K562 (cell line): ENCODE measurements around the gene TNFRSF6B. TPM values are rescaled to one million over a fixed set of nuclear protein-coding genes. Genes with fewer than 3 reads are reported as not detected.
A peak's percentile ranks its signal among the peaks of the same experiment; 100 is the strongest.

ENCODE experiments used
- BRD9 ChIP-seq: fragments of 450-650 bp; IDR thresholded peaks from 2 replicates; pipeline ENCODE4 v1.6.1; 2018; ENCODE audit warnings: low read depth; ENCODE audit not compliant: partially characterized antibody
- CREB3L1 ChIP-seq: fragments of 450-650 bp; IDR thresholded peaks from 2 replicates; pipeline ENCODE4 v1.6.1; 2014; ENCODE audit warnings: low read depth, mild to moderate bottlenecking, moderate library complexity, borderline replicate concordance
- ERF ChIP-seq: fragments of 450-650 bp; formaldehyde crosslinking; IDR thresholded peaks from 2 replicates; pipeline ENCODE4 v1.4.0; 2020; ENCODE audit warnings: mild to moderate bottlenecking, mixed read lengths
- ETV1 ChIP-seq: fragments of 450-650 bp; conservative IDR thresholded peaks from 2 replicates; pipeline ENCODE4 v1.6.1; 2016; ENCODE audit warnings: missing genetic modification characterization, control low read depth, low read depth, missing compliant biosample characterization
- GMEB1 ChIP-seq: fragments of 250-450 bp; sonication (Bioruptor Pico); IDR thresholded peaks from 2 replicates; pipeline ENCODE4 v1.4.0; 2020; ENCODE audit warnings: mild to moderate bottlenecking
- KDM5B ChIP-seq: fragments of 200-600 bp; sonication (generic); IDR thresholded peaks from 2 replicates; pipeline ENCODE4 v1.6.1; 2012; ENCODE audit warnings: low read depth, mild to moderate bottlenecking, moderate library complexity, low read length, control low read depth, inconsistent platforms; ENCODE audit not compliant: insufficient replicate concordance
- NBN ChIP-seq: fragments of 450-650 bp; IDR thresholded peaks from 2 replicates; pipeline ENCODE4 v1.6.1; 2016; ENCODE audit warnings: low read depth, mild to moderate bottlenecking
- POLR2G ChIP-seq: fragments of 200-400 bp; formaldehyde crosslinking; IDR thresholded peaks from 2 replicates; pipeline ENCODE4 v1.6.1; 2017; ENCODE audit warnings: low read depth, mild to moderate bottlenecking, antibody characterized with exemption, low read length, moderate library complexity
- REST ChIP-seq, 2 experiments: fragments of 450-650 bp; formaldehyde crosslinking in 1 of 2; IDR thresholded peaks; 2 replicates each; pipeline versions ENCODE4 v1.4.0 to v1.6.1; 2014 to 2020; ENCODE audit warnings: mild to moderate bottlenecking in 2 of 2, borderline replicate concordance in 1 of 2, low read depth in 1 of 2
- SAFB ChIP-seq: fragments of 200-400 bp; formaldehyde crosslinking; IDR thresholded peaks from 2 replicates; pipeline ENCODE4 v1.6.1; 2017; ENCODE audit warnings: low read depth, low read length, borderline replicate concordance
- SMAD1 ChIP-seq: fragments of 150-350 bp; IDR thresholded peaks from 2 replicates; pipeline ENCODE4 v1.6.1; 2014; ENCODE audit warnings: low read length, low read depth; ENCODE audit not compliant: partially characterized antibody
- ZNF583 ChIP-seq: fragments of 250-450 bp; sonication (Bioruptor Pico); IDR thresholded peaks from 2 replicates; pipeline ENCODE4 v1.4.0; 2020
- ZNF639 ChIP-seq, 2 experiments: fragments of 200-800 bp in 1 of 2; sonication (Bioruptor generic) in 1 of 2; sonication (generic) in 1 of 2; formaldehyde crosslinking in 1 of 2; IDR thresholded peaks in 1 of 2; conservative IDR thresholded peaks in 1 of 2; 2 replicates each; pipeline versions ENCODE4 v1.5.0 to v1.6.1; 2016 to 2020; ENCODE audit warnings: missing compliant biosample characterization in 1 of 2, missing genetic modification characterization in 1 of 2, missing genetic modification reagents in 1 of 2
- ZNF830 ChIP-seq: fragments of 250-450 bp; sonication (Bioruptor Pico); IDR thresholded peaks from 2 replicates; pipeline ENCODE4 v1.5.0; 2021; ENCODE audit warnings: mild to moderate bottlenecking
- polyA plus RNA-seq, 8 experiments: library from polyadenylated mRNA; depleted of rRNA in 4 of 8; stranded (reverse) in 5 of 8; unstranded in 3 of 8; fragments of >200 nt; fragmentation: Nextera tagmentation in 2 of 8; fragmentation: Illumina TruSeq in 1 of 8; extraction: Ambion mirVana in 2 of 8; extraction: Trizol in 1 of 8; gene quantifications; 2 replicates each; pipeline versions ENCODE4 v1.2.1 to v1.2.3, GENCODE V29; 2011 to 2014; ENCODE audit warnings: inconsistent platforms in 1 of 8, missing spikeins in 1 of 8
- total RNA-seq, 7 experiments: library from RNA; depleted of rRNA in 6 of 7; stranded (reverse); fragments of >200 nt in 6 of 7; fragmentation: Illumina TruSeq in 2 of 7; extraction: Trizol in 2 of 7; gene quantifications; 2 replicates each; pipeline versions ENCODE4 v1.2.1 to v1.2.3, GENCODE V29; 2011 to 2021; ENCODE audit warnings: low replicate concordance in 1 of 7

Gene TNFRSF6B
- total and polyA plus RNA-seq, 9 of the 15 experiments (the other 6 are each of a cell fraction or from before 2014, with no cell fraction given): 0.10 to 3.5 (median 0.32) TPM; not detected in 6

GRCh38 chr20:63740070-63740626 is 43.7 kb downstream of the TNFRSF6B start (continued):
- no peak for TF ChIP-seq CREB3L1
- no peak for TF ChIP-seq ERF (CRISPR knock-in tag)
- TF ChIP-seq SAFB: peak; percentile 95
- TF ChIP-seq NBN: no peak
- TF ChIP-seq KDM5B: peak; percentile 41
- TF ChIP-seq SMAD1: no peak
- TF ChIP-seq ETV1 (tag): no peak
- no peak for TF ChIP-seq ZNF830 (CRISPR knock-in tag)
- TF ChIP-seq ZNF639 (CRISPR knock-in tag; conservative IDR thresholded peaks at IDR 0.05 in 1 of 2, IDR thresholded peaks at IDR 0.05 in 1 of 2): peak in 1 of 2 experiments; percentile 97; a peak in 2 of 4 replicates
- peak; percentile 76 for TF ChIP-seq POLR2G
- no peak for TF ChIP-seq GMEB1
- peak; percentile 80 for TF ChIP-seq REST (IDR thresholded peaks at IDR 0.05; ENCODE audit: borderline replicate concordance)
- no peak for TF ChIP-seq REST (CRISPR knock-in tag; IDR thresholded peaks at IDR 0.05; ENCODE audit: low read depth)
- TF ChIP-seq BRD9: no peak
- TF ChIP-seq ZNF583 (CRISPR knock-in tag): 0 out of 2 replicates have a peak, but pooled peaks have one; percentile 39
